H1 (cell line): ENCODE results near the gene GNB1. TPM values are rescaled to one million over a fixed set of nuclear protein-coding genes. Genes with fewer than 3 reads are reported as not detected.

Experiments used
- CTCF ChIA-PET: fragments of 300-600 bp; sonication (Branson Sonifier 250); formaldehyde crosslinking; loops from one replicate; lab custom pipeline; 2021; ENCODE audit not compliant: partially characterized antibody; lab: Charles Lee
- POLR2A ChIA-PET: fragments of 300-600 bp; sonication (Branson Sonifier 250); formaldehyde crosslinking; loops from one replicate; lab custom pipeline; 2021; ENCODE audit warnings: inconsistent platforms; ENCODE audit not compliant: partially characterized antibody; lab: Charles Lee
- DNase-seq, 2 experiments: peaks; one replicate each; pipeline versions ENCODE4 v3.0.0 to v3.0.0-alpha.2; 2010 to 2022; ENCODE audit warnings: low spot score in 2 of 2, low read depth in 1 of 2, mixed read lengths in 1 of 2
- FAIRE-seq: peaks from 2 replicates; lab custom pipeline; 2011; peaks lifted over from hg19 to GRCh38; lab: Jason Lieb, UNC
- H2AFZ ChIP-seq: 2 replicates; pipeline ENCODE4 v1.8.1; 2012; ENCODE audit warnings: low read length, inconsistent platforms
- H2AK5ac ChIP-seq: 2 replicates; pipeline ENCODE4 v1.6.1; 2013; ENCODE audit warnings: low read depth, low read length
- H2BK120ac ChIP-seq: replicated peaks from 2 replicates; pipeline ENCODE3; 2013; ENCODE audit warnings: low read depth, low read length, inconsistent platforms
- H2BK12ac ChIP-seq: 2 replicates; pipeline ENCODE4 v1.6.1; 2013; ENCODE audit warnings: low read depth, low read length
- H2BK15ac ChIP-seq: 2 replicates; pipeline ENCODE4 v1.6.1; 2013; ENCODE audit warnings: low read length
- H2BK20ac ChIP-seq: 2 replicates; pipeline ENCODE4 v1.6.1; 2013; ENCODE audit warnings: low read length
- H2BK5ac ChIP-seq: 2 replicates; pipeline ENCODE4 v1.6.1; 2013; ENCODE audit warnings: low read depth, low read length
- H3K14ac ChIP-seq: 2 replicates; pipeline ENCODE4 v1.6.1; 2013; ENCODE audit warnings: inconsistent platforms; ENCODE audit not compliant: insufficient read length
- H3K18ac ChIP-seq: 2 replicates; pipeline ENCODE4 v1.6.1; 2013; ENCODE audit warnings: low read length; ENCODE audit errors: extremely low read depth
- H3K23ac ChIP-seq: 2 replicates; pipeline ENCODE4 v1.6.1; 2013; ENCODE audit warnings: inconsistent platforms; ENCODE audit not compliant: insufficient read length
- H3K23me2 ChIP-seq: 2 replicates; pipeline ENCODE4 v1.6.1; 2013; ENCODE audit warnings: low read depth, low read length
- H3K27ac ChIP-seq: 2 replicates; pipeline ENCODE4 v1.6.1; 2011; ENCODE audit warnings: low read depth, low read length, inconsistent platforms
- H3K27me3 ChIP-seq, 4 experiments: replicated peaks in 1 of 4; 1 replicate in 1 of 4; 2 replicates in 3 of 4; pipeline versions ENCODE4 v1.6.1 to v1.8.1; 2011 to 2013; ENCODE audit warnings: low read length in 3 of 4, mild to moderate bottlenecking in 3 of 4, inconsistent platforms in 2 of 4, mixed read lengths in 2 of 4, moderate library complexity in 1 of 4; ENCODE audit not compliant: control insufficient read depth in 3 of 4, insufficient read depth in 3 of 4; ENCODE audit errors: extremely low read depth in 1 of 4
- H3K36me3 ChIP-seq, 4 experiments: 2 replicates each; pipeline versions ENCODE4 v1.6.1 to v1.8.1; 2011 to 2013; ENCODE audit warnings: mild to moderate bottlenecking in 4 of 4, low read length in 3 of 4, moderate library complexity in 2 of 4, control low read depth in 1 of 4, inconsistent platforms in 1 of 4; ENCODE audit not compliant: insufficient read depth in 4 of 4, control insufficient read depth in 2 of 4
- H3K4ac ChIP-seq: replicated peaks from 2 replicates; pipeline ENCODE3; 2013; ENCODE audit warnings: low read length, low read depth, mixed read lengths, inconsistent platforms; ENCODE audit not compliant: insufficient read length
- H3K4me1 ChIP-seq, 4 experiments: replicated peaks in 1 of 4; 1 replicate in 1 of 4; 2 replicates in 3 of 4; pipeline versions ENCODE4 v1.6.1 to v1.8.1; 2011 to 2013; ENCODE audit warnings: low read length in 3 of 4, inconsistent platforms in 2 of 4, mixed read lengths in 1 of 4; ENCODE audit not compliant: insufficient read depth in 4 of 4, control insufficient read depth in 3 of 4
- H3K4me2 ChIP-seq, 2 experiments: 2 replicates each; pipeline versions ENCODE4 v1.6.1 to v1.8.1; 2011 to 2013; ENCODE audit warnings: low read depth in 2 of 2, low read length in 2 of 2, control low read depth in 1 of 2, inconsistent platforms in 1 of 2, mild to moderate bottlenecking in 1 of 2; ENCODE audit not compliant: insufficient read depth in 1 of 2
- H3K4me3 ChIP-seq, 4 experiments: fragments of 200-600, 300-600 bp in 1 of 4; sonication (generic), shearing (Covaris generic), sonication (Bioruptor Twin) in 1 of 4; 2 replicates each; pipeline versions ENCODE4 v1.5.1 to v1.8.1; 2011 to 2016; ENCODE audit warnings: low read length in 4 of 4, low read depth in 3 of 4, control low read depth in 2 of 4, inconsistent platforms in 2 of 4, mild to moderate bottlenecking in 2 of 4, mixed read lengths in 1 of 4, moderate library complexity in 1 of 4; ENCODE audit not compliant: insufficient read depth in 2 of 4; ENCODE audit errors: extremely low read depth in 1 of 4
- H3K56ac ChIP-seq: replicated peaks from 2 replicates; pipeline ENCODE3; 2013; ENCODE audit warnings: low read depth, mild to moderate bottlenecking, mixed read lengths, low read length, inconsistent platforms; ENCODE audit not compliant: insufficient read length
- H3K79me1 ChIP-seq: 2 replicates; pipeline ENCODE4 v1.6.1; 2013; ENCODE audit warnings: low read depth, low read length, control low read depth
- H3K79me2 ChIP-seq, 2 experiments: 2 replicates each; pipeline versions ENCODE4 v1.6.1 to v1.8.1; 2012 to 2013; ENCODE audit warnings: low read length in 2 of 2, mild to moderate bottlenecking in 2 of 2, inconsistent platforms in 1 of 2; ENCODE audit not compliant: insufficient read depth in 2 of 2, control insufficient read depth in 1 of 2
- H3K9ac ChIP-seq, 4 experiments: replicated peaks in 1 of 4; 1 replicate in 1 of 4; 2 replicates in 3 of 4; pipeline versions ENCODE4 v1.6.1 to v1.8.1; 2011 to 2013; ENCODE audit warnings: low read depth in 3 of 4, low read length in 3 of 4, control low read depth in 2 of 4, mild to moderate bottlenecking in 2 of 4, moderate library complexity in 2 of 4, inconsistent platforms in 1 of 4; ENCODE audit errors: extremely low read depth in 1 of 4
- H3K9me3 ChIP-seq, 2 experiments: 2 replicates each; pipeline versions ENCODE4 v1.6.1 to v1.8.1; 2012 to 2013; ENCODE audit warnings: mild to moderate bottlenecking in 2 of 2, moderate library complexity in 2 of 2, control low read depth in 1 of 2, inconsistent platforms in 1 of 2, low read depth in 1 of 2, low read length in 1 of 2, mixed read lengths in 1 of 2; ENCODE audit not compliant: insufficient read depth in 2 of 2
- H4K20me1 ChIP-seq, 2 experiments: replicated peaks in 1 of 2; 2 replicates each; pipeline versions ENCODE3 to v1.8.1; 2011 to 2013; ENCODE audit warnings: inconsistent platforms in 2 of 2, low read length in 2 of 2, mild to moderate bottlenecking in 1 of 2; ENCODE audit not compliant: insufficient read depth in 2 of 2, control insufficient read depth in 1 of 2
- H4K5ac ChIP-seq: 2 replicates; pipeline ENCODE4 v1.6.1; 2013; ENCODE audit warnings: low read length, low read depth, mixed read lengths, inconsistent platforms; ENCODE audit not compliant: insufficient read length
- H4K8ac ChIP-seq: 2 replicates; pipeline ENCODE4 v1.8.0; 2013; ENCODE audit warnings: mild to moderate bottlenecking, moderate library complexity, low read length, inconsistent platforms; ENCODE audit not compliant: insufficient read depth; ENCODE audit errors: extremely low read depth
- H4K91ac ChIP-seq: replicated peaks from 2 replicates; pipeline ENCODE3; 2013; ENCODE audit warnings: low read length, mixed read lengths, inconsistent platforms; ENCODE audit not compliant: insufficient read length
- BACH1 ChIP-seq: IDR thresholded peaks from 2 replicates; pipeline ENCODE4 v1.6.1; 2012; ENCODE audit warnings: low read length, improper control_type of control experiment
- BRCA1 ChIP-seq: IDR thresholded peaks from 2 replicates; pipeline ENCODE4 v1.6.1; 2012; ENCODE audit warnings: low read depth, low read length, improper control_type of control experiment
- CTBP2 ChIP-seq: IDR thresholded peaks from 2 replicates; pipeline ENCODE4 v1.7.0; 2011; ENCODE audit warnings: borderline replicate concordance, mild to moderate bottlenecking, moderate library complexity, mixed read lengths, low read length; ENCODE audit not compliant: insufficient read depth, insufficient read length
- EP300 ChIP-seq, 2 experiments: IDR thresholded peaks; 1 replicate in 1 of 2; 2 replicates in 1 of 2; pipeline ENCODE4 v1.6.1; 2011 to 2012; ENCODE audit warnings: low read depth in 2 of 2, low read length in 2 of 2, mild to moderate bottlenecking in 2 of 2, borderline replicate concordance in 1 of 2, inconsistent platforms in 1 of 2, moderate library complexity in 1 of 2
- KDM4A ChIP-seq: IDR thresholded peaks from one replicate; pipeline ENCODE4 v1.7.1; 2012; ENCODE audit warnings: low read depth, mild to moderate bottlenecking, moderate library complexity, low read length, inconsistent platforms; ENCODE audit not compliant: severe bottlenecking
- MAFK ChIP-seq: IDR thresholded peaks from 2 replicates; pipeline ENCODE4 v1.6.1; 2012; ENCODE audit warnings: low read depth, mild to moderate bottlenecking, improper control_type of control experiment, low read length
- RNF2 ChIP-seq: fragments of 200-900, 300-1000 bp; sonication (generic); IDR thresholded peaks from 2 replicates; pipeline ENCODE4 v1.7.1; 2016; ENCODE audit warnings: borderline replicate concordance, low read depth, mild to moderate bottlenecking, antibody characterized with exemption, low read length; ENCODE audit not compliant: poor library complexity, severe bottlenecking; ENCODE audit errors: missing control alignments
- SIX5 ChIP-seq: IDR thresholded peaks from 2 replicates; pipeline ENCODE4 v1.6.1; 2011; ENCODE audit warnings: mild to moderate bottlenecking, low read depth, low read length
- SUZ12 ChIP-seq: fragments of 200-600 bp; sonication (generic); IDR thresholded peaks from 2 replicates; pipeline ENCODE4 v1.6.1; 2012; ENCODE audit warnings: mild to moderate bottlenecking, inconsistent platforms, low read length, moderate library complexity, mixed read lengths
- TCF12 ChIP-seq: IDR thresholded peaks from 2 replicates; pipeline ENCODE4 v1.6.1; 2011; ENCODE audit warnings: low read depth, mild to moderate bottlenecking, low read length
- WGBS, 2 experiments: shearing (Covaris generic) in 1 of 2; methylation state at CpG; one replicate each; pipeline versions ENCODE4 v1.1.6 to v1.1.7; 2013 to 2015; ENCODE audit warnings: low lambda C conversion rate in 2 of 2, mixed read lengths in 2 of 2, inconsistent platforms in 1 of 2, low coverage in 1 of 2, missing lambda C conversion rate in 1 of 2; ENCODE audit not compliant: insufficient replicate concordance in 2 of 2, insufficient coverage in 1 of 2, insufficient read length in 1 of 2; ENCODE audit errors: extremely low coverage in 1 of 2, missing lambda C conversion rate in 1 of 2; 5-methylcytosine and 5-hydroxymethylcytosine counted together
- polyA plus RNA-seq, 7 experiments: library from polyadenylated mRNA; depleted of rRNA in 3 of 7; stranded (reverse) in 5 of 7; unstranded in 2 of 7; fragments of >200 nt in 5 of 7; fragments of 200-250 nt in 2 of 7; gene quantifications; 1 replicate in 5 of 7; 2 replicates in 1 of 7; 4 replicates in 1 of 7; pipeline versions ENCODE4 v1.2.1 to v1.2.3, GENCODE V29; 2011 to 2013; ENCODE audit warnings: missing spikeins in 2 of 7, mixed read lengths in 2 of 7
- total RNA-seq: library from RNA; stranded (reverse); fragmentation: NEBNext Ultra II Directional; extraction: Animal tissue kit (Norgen Biotek cat#: 25700); gene quantifications from 2 replicates; pipeline ENCODE4 v1.2.1, GENCODE V29; 2021

The GNB1 gene
- total and polyA plus RNA-seq, 2 of the 8 experiments (the other 6 are each of a cell fraction or from before 2014, with no cell fraction given) = 343 to 382 TPM

GRCh38 chr1:1920057-1920607, 29.2 kb upstream of the GNB1 start:
- Histone ChIP-seq H2BK20ac (0 out of 2 replicates have a peak overlapping the region, but pooled peaks have one; percentile 48), H4K91ac (peak overlapping the region; percentile 67), H4K20me1 (no peaks in the 10 kb centered on the region), H2BK5ac (peak overlapping the region; percentile 15; the same call in 1 of the 2 replicates), H3K27ac (no peak overlapping the region), H3K79me2 (no peaks in the 10 kb centered on the region), H4K8ac (peak overlapping the region; percentile 77), H2BK12ac (peak overlapping the region; percentile 90; the same call in 1 of the 2 replicates), H3K18ac (peak overlapping the region; percentile 67; the same call in 1 of the 2 replicates), H3K14ac (no peak overlapping the region), H3K9me3 (no peaks in the 10 kb centered on the region; a peak in 1 of 4 replicates), H2AFZ (peak overlapping the region; percentile 2; the same call in 1 of the 2 replicates), H3K4me2 (peak overlapping the region; percentile 50 to 82), H3K4me1 (peaks cover 0 to 15% (median 10%) of the 10 kb centered on the region in 4 experiments; a peak in 6 of 7 replicates), H3K79me1 (no peaks in the 10 kb centered on the region), H3K23ac (no peak overlapping the region), H4K5ac (no peak overlapping the region), H3K56ac (no peak overlapping the region), H2BK15ac (peak overlapping the region; percentile 99), H3K27me3 (peaks cover 0 to 2% (median under 1%) of the 10 kb centered on the region in 4 experiments; a peak in 1 of 7 replicates), H3K23me2 (peaks cover 4% of the 10 kb centered on the region; the same call in 1 of the 2 replicates), H2BK120ac (no peak overlapping the region), H3K9ac (no peak overlapping the region), H3K4ac (peak overlapping the region; percentile 34), H3K36me3 (no peaks in the 10 kb centered on the region), H3K4me3 (peak overlapping the region in 2 of 4 experiments; percentile 34 to 49; a peak in 3 of 8 replicates), H2AK5ac (peak overlapping the region; percentile 87; the same call in 1 of the 2 replicates)
- CTCF ChIA-PET = interaction anchor here (1.2 kb wide), 1 partner anchor 24 kb away, joined by 6 read pairs; no protein-coding TSS in a partner anchor
- POLR2A ChIA-PET = interaction anchor here (2.6 kb wide), 1 partner anchor 10 kb away, joined by 14 read pairs; no protein-coding TSS in a partner anchor
- FAIRE-seq (no peak), DNase-seq (no peak)
- 86% methylated on average over 6 of the region's 6 CpGs; no CpG with 5 or more reads in 1 of the 2 experiments for WGBS, 2 experiments
- TF ChIP-seq MAFK (no peak), TCF12 (no peak), RNF2 (no peak), EP300 (IDR thresholded peaks at IDR 0.05; ENCODE audit: borderline replicate concordance in 1 of 2, low read depth in 2 of 2, low read length in 2 of 2) (no peak), SIX5 (no peak), BACH1 (no peak), CTBP2 (no peak), KDM4A (peak; percentile 42), BRCA1 (no peak), SUZ12 (0 out of 2 replicates have a peak, but pooled peaks have one; percentile 23)
